ENCODE data around the gene CCDC6. TPM values are rescaled to one million over a fixed set of nuclear protein-coding genes. Genes with fewer than 3 reads are reported as not detected.

Gene CCDC6
- total and polyA plus RNA-seq, 2 of the 8 experiments (the other 6 are each of a cell fraction or from before 2014, with no cell fraction given), result 42.2 to 74.4 TPM

DNA sequence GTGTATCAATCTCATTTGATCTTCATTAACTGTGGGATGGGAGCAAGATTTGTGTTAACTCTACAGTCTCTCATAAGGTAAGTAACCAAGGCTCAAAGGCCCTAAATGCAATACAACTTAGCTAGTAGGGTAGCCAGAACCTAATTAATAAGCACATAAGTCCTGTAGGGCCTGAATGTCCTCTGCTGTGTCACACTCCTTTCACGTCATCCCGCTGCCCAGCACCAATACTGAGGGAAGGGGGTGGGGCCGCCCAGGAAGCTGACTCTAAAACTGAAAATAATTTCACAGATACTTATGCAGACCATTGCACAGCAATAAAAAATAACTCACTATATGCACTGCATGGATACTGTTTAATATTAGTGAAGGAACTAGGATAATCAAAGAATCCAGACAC lies 13.7 kb downstream of the CCDC6 start:
- no peaks in the 10 kb centered on the region for H3K27me3 ChIP-seq (replicated peaks in 1 of 4; ENCODE audit: control insufficient read depth in 3 of 4, extremely low read depth in 1 of 4, insufficient read depth in 3 of 4, low read length in 3 of 4)
- ChIA-PET POLR2A (ENCODE audit: partially characterized antibody) (interaction anchor here (0.6 to 9.7 kb wide), 2 partner anchors 13 to 48 kb away, joined by 3 to 90 read pairs; partner anchors contain the start of gene CCDC6), CTCF (ENCODE audit: partially characterized antibody) (interaction anchor here (0.7 to 1.4 kb wide), 6 partner anchors 10 to 172 kb away, joined by 3 to 6 read pairs (median 3); partner anchors contain the start of gene CCDC6)
- 92% methylated on average over 3 of the region's 3 CpGs; no CpG with 5 or more reads in 1 of the 2 experiments for WGBS, 2 experiments (ENCODE audit: extremely low coverage in 1 of 2, insufficient coverage in 1 of 2, insufficient read length in 1 of 2, insufficient replicate concordance in 2 of 2, low coverage in 1 of 2, low lambda C conversion rate in 2 of 2, missing lambda C conversion rate in 1 of 2)
- no peak overlapping the region for H4K5ac ChIP-seq (ENCODE audit: insufficient read length, low read depth, low read length)
- TF ChIP-seq GTF2F1 (IDR thresholded peaks at IDR 0.05; ENCODE audit: borderline replicate concordance, low read depth, low read length), result no peak
- no peak for TF ChIP-seq CTBP2 (IDR thresholded peaks at IDR 0.05; ENCODE audit: borderline replicate concordance, insufficient read depth, insufficient read length, low read length)
- DNase-seq (ENCODE audit: low read depth in 1 of 2, low spot score in 2 of 2) (no peak), FAIRE-seq (no peak)
- no peak overlapping the region for H3K9ac ChIP-seq (replicated peaks in 1 of 4; ENCODE audit: extremely low read depth in 1 of 4, low read depth in 3 of 4, low read length in 3 of 4)
- H3K23ac ChIP-seq (ENCODE audit: insufficient read length), result no peak overlapping the region
- no peak overlapping the region for H2BK15ac ChIP-seq (ENCODE audit: low read length)
- H2AK5ac ChIP-seq (ENCODE audit: low read depth, low read length), result no peak overlapping the region
- no peaks in the 10 kb centered on the region for H3K23me2 ChIP-seq (ENCODE audit: low read depth, low read length)
- H3K27ac ChIP-seq (ENCODE audit: low read depth, low read length), result no peak overlapping the region
- H4K91ac ChIP-seq (replicated peaks; ENCODE audit: insufficient read length, low read length), result no peak overlapping the region
- H3K79me1 ChIP-seq (ENCODE audit: low read depth, low read length), result peaks cover 20% of the 10 kb centered on the region
- no peak overlapping the region for H4K8ac ChIP-seq (ENCODE audit: extremely low read depth, insufficient read depth, low read length)
- no peak overlapping the region for H3K4me3 ChIP-seq (ENCODE audit: extremely low read depth in 1 of 4, insufficient read depth in 2 of 4, low read depth in 3 of 4, low read length in 4 of 4)
- H3K14ac ChIP-seq (ENCODE audit: insufficient read length), result no peak overlapping the region
- H4K20me1 ChIP-seq (replicated peaks in 1 of 2; ENCODE audit: control insufficient read depth in 1 of 2, insufficient read depth in 2 of 2, low read length in 2 of 2), result peaks cover 28 to 30% of the 10 kb centered on the region in 2 experiments
- H3K79me2 ChIP-seq (ENCODE audit: control insufficient read depth in 1 of 2, insufficient read depth in 2 of 2, low read length in 2 of 2), result peaks cover 34 to 98% of the 10 kb centered on the region in 2 experiments
- H3K18ac ChIP-seq (ENCODE audit: extremely low read depth, low read length), result no peak overlapping the region
- no peak overlapping the region for H2BK12ac ChIP-seq (ENCODE audit: low read depth, low read length)
- peaks cover 0 to 5% (median 2%) of the 10 kb centered on the region in 4 experiments; a peak in 4 of 8 replicates for H3K36me3 ChIP-seq (ENCODE audit: control insufficient read depth in 2 of 4, insufficient read depth in 4 of 4, low read length in 3 of 4)
- H2BK20ac ChIP-seq (ENCODE audit: low read length), result no peak overlapping the region
- H3K4ac ChIP-seq (replicated peaks; ENCODE audit: insufficient read length, low read depth, low read length), result no peak overlapping the region
- H2BK120ac ChIP-seq (replicated peaks; ENCODE audit: low read depth, low read length), result no peak overlapping the region
- no peak overlapping the region for H3K4me2 ChIP-seq (ENCODE audit: insufficient read depth in 1 of 2, low read depth in 2 of 2, low read length in 2 of 2)
- H3K9me3 ChIP-seq (ENCODE audit: insufficient read depth in 2 of 2, low read depth in 1 of 2, low read length in 1 of 2), result no peaks in the 10 kb centered on the region
- H2AFZ ChIP-seq (ENCODE audit: low read length), result no peak overlapping the region
- H2BK5ac ChIP-seq (ENCODE audit: low read depth, low read length), result no peak overlapping the region
- no peak overlapping the region for H3K56ac ChIP-seq (replicated peaks; ENCODE audit: insufficient read length, low read depth, low read length)
- H3K4me1 ChIP-seq (replicated peaks in 1 of 4; ENCODE audit: control insufficient read depth in 3 of 4, insufficient read depth in 4 of 4, low read length in 3 of 4), result peaks cover 0 to 23% (median 6%) of the 10 kb centered on the region in 4 experiments; a peak in 6 of 7 replicates

Data from H1 (cell line).